ENCODE data around the gene PRKD2.

Gene PRKD2

DNA sequence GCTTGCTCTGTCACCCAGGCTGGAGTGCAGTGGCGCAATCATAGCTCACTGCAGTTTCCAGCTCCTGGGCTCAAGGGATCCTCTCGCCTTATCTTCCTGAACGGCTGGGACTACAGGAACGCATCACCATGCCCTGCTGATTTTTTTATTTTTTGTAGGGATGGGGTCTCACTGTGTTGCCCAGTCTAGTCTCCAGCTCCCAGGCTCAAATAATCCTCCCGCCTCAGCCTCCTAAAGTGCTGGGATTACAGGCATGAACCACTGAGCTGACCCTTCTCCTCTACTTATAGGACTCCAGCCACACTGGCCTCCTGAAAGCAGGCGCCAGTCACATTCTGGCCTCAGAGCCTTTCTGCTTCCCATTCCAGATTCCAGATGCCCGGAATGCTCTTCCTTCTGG, 66.5 kb downstream of the PRKD2 start:
- Histone ChIP-seq H3K9me3 (ENCODE audit: insufficient read depth, low read length, severe bottlenecking) (no peaks in the 10 kb centered on the region), H3K27me3 (ENCODE audit: insufficient read depth, low read length, poor library complexity) (no peaks in the 10 kb centered on the region), H3K4me1 (ENCODE audit: insufficient read depth, low read length) (no peaks in the 10 kb centered on the region)

DNA sequence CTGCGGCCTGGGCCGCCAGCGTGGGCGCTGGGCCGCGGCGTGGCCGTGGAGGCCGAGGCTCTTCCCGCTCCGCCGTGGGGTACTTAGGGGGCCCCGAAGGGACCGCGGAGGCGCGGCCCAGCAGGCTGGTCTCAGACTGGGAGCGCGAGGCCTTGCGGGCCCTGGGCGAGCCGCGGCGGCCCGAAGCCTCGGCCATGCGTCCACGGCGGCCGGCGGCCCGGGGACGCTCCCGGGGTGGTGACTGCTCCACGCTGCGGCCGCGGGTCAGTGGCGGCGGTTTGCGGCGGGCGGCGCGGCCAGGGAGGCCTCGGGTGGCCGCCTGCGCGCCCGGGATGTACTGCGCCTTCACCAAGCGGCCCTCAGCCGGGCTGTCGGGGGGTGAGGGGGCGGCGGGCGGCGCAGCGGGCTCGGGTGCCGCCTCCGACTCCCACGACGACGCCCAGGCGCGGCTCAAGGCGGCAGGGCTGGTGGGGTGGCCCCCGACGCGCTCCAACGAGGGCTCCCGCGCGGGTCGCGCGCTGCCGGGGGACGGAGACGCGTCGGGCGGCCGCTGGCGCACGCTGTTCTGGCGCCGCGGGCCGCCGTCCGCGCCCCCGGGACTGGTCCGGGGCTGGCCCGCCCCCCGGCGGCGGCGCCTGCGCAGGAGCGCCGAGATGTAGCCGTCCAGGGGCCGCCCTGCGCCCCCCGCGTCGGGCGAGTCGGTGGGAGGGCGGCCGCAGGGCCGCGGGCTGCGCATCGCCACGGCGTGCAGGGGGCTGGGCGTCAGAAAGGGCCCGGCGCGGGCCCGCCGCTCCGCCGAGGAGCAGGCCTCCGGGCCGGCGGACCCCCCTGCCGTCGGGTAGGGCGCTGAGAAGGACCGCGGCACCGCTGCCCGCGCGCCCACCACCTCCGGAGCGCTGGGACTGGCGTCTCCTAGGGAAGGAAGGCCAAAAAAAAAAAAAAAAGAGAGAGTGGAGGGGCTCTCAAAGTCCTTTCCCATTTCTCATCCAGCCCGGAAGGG, 67.7 kb downstream of the PRKD2 start:
- Histone ChIP-seq H2AFZ (ENCODE audit: low read depth, low read length) (no peak overlapping the region), H3K36me3 (ENCODE audit: insufficient read depth, low read length) (no peaks in the 10 kb centered on the region), H3K4me2 (ENCODE audit: insufficient read depth, low read length) (no peak overlapping the region), H3K4me1 (ENCODE audit: insufficient read depth, low read length) (no peaks in the 10 kb centered on the region), H3K27me3 (ENCODE audit: insufficient read depth, low read length, poor library complexity) (peaks cover 2% of the 10 kb centered on the region), H3K79me2 (ENCODE audit: insufficient read depth, low read length) (no peaks in the 10 kb centered on the region), H3K4me3 (ENCODE audit: low read depth in 1 of 2, low read length in 2 of 2) (no peak overlapping the region), H3K9me3 (ENCODE audit: insufficient read depth, low read length, severe bottlenecking) (no peaks in the 10 kb centered on the region), H3K9ac (ENCODE audit: low read depth, low read length) (no peak overlapping the region), H4K20me1 (ENCODE audit: insufficient read depth, low read length) (no peaks in the 10 kb centered on the region; the same call in 1 of the 2 replicates), H3K27ac (ENCODE audit: low read length) (no peak overlapping the region)
- ATAC-seq (ENCODE audit: insufficient read depth, low read depth): no peak
- no peak for DNase-seq
- no peak for TF ChIP-seq EZH2 (IDR thresholded peaks at IDR 0.05; ENCODE audit: borderline replicate concordance, low read depth, low read length, severe bottlenecking)
- TF ChIP-seq, protein P1, sequence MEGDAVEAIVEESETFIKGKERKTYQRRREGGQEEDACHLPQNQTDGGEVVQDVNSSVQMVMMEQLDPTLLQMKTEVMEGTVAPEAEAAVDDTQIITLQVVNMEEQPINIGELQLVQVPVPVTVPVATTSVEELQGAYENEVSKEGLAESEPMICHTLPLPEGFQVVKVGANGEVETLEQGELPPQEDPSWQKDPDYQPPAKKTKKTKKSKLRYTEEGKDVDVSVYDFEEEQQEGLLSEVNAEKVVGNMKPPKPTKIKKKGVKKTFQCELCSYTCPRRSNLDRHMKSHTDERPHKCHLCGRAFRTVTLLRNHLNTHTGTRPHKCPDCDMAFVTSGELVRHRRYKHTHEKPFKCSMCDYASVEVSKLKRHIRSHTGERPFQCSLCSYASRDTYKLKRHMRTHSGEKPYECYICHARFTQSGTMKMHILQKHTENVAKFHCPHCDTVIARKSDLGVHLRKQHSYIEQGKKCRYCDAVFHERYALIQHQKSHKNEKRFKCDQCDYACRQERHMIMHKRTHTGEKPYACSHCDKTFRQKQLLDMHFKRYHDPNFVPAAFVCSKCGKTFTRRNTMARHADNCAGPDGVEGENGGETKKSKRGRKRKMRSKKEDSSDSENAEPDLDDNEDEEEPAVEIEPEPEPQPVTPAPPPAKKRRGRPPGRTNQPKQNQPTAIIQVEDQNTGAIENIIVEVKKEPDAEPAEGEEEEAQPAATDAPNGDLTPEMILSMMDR (IDR thresholded peaks at IDR 0.05; ENCODE audit: borderline replicate concordance, extremely low read depth, low read length, poor library complexity, severe bottlenecking): no peak

More for the DNA sequence above, 66.5 kb downstream of the PRKD2 start:
- no peak for DNase-seq
- no peak overlapping the region for H2AFZ ChIP-seq (ENCODE audit: low read depth, low read length)
- H3K36me3 ChIP-seq (ENCODE audit: insufficient read depth, low read length): no peaks in the 10 kb centered on the region
- no peak overlapping the region for H3K27ac ChIP-seq (ENCODE audit: low read length)
- no peak for ATAC-seq (ENCODE audit: insufficient read depth, low read depth)
- H4K20me1 ChIP-seq (ENCODE audit: insufficient read depth, low read length): no peaks in the 10 kb centered on the region; the same call in 1 of the 2 replicates
- H3K4me2 ChIP-seq (ENCODE audit: insufficient read depth, low read length): no peak overlapping the region
- H3K4me3 ChIP-seq (ENCODE audit: low read depth in 1 of 2, low read length in 2 of 2): no peak overlapping the region
- no peak for TF ChIP-seq EZH2 (IDR thresholded peaks at IDR 0.05; ENCODE audit: borderline replicate concordance, low read depth, low read length, severe bottlenecking)
- TF ChIP-seq, protein P1 (IDR thresholded peaks at IDR 0.05; ENCODE audit: borderline replicate concordance, extremely low read depth, low read length, poor library complexity, severe bottlenecking): no peak
- no peak overlapping the region for H3K9ac ChIP-seq (ENCODE audit: low read depth, low read length)
- no peaks in the 10 kb centered on the region for H3K79me2 ChIP-seq (ENCODE audit: insufficient read depth, low read length)

DNA sequence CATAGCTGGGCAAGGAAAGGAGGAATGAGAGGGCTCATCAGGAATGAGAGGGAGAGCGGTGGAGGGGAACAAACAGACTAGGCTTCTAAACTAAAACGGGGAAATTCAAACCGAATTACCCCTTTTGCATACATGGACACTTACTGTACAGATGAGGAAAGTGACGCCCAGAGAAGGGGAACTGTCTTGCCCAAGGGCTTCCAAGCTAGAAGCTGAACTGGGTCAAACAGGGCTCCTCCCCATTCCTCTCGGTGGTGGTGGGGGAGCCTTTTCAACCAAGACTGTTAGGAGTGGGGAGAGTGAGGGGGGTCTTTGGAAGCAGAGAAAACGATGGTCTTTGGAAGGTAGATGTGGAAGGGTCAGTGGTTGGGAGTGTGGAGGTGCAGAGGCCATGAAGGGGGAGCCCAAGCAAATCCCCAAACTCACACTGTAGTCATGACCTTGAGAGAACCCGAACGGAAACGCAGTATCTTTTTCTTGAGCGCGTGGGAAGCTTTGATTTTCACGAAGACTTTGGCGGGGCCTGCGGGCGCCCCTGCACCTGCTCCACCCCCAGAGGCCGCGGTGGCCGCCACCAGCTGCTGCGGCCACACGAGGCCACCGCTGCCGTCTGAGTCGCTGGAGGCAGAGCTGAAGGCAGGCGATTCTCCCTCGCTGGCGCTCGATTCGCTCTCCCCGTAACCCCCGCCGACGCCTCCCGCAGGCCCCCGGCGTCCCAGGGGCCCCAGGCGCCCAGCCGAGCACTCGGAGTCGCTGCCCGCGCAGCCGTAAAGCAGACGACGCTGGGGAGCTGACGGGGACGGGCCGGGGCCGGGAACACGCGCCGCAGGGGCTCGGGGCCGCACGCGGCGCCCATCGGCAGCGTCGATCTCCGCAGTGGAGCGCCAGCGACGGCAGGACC, 68.6 kb downstream of the PRKD2 start:
- no peak overlapping the region for H3K27ac ChIP-seq (ENCODE audit: low read length)
- TF ChIP-seq EZH2 (IDR thresholded peaks at IDR 0.05; ENCODE audit: borderline replicate concordance, low read depth, low read length, severe bottlenecking): no peak
- TF ChIP-seq, protein P1 (IDR thresholded peaks at IDR 0.05; ENCODE audit: borderline replicate concordance, extremely low read depth, low read length, poor library complexity, severe bottlenecking): no peak

More for the DNA sequence above, 68.6 kb downstream of the PRKD2 start:
- Histone ChIP-seq H3K4me1 (ENCODE audit: insufficient read depth, low read length) (no peaks in the 10 kb centered on the region), H3K36me3 (ENCODE audit: insufficient read depth, low read length) (no peaks in the 10 kb centered on the region), H3K27me3 (ENCODE audit: insufficient read depth, low read length, poor library complexity) (peaks cover 2% of the 10 kb centered on the region), H4K20me1 (ENCODE audit: insufficient read depth, low read length) (no peaks in the 10 kb centered on the region), H3K4me2 (ENCODE audit: insufficient read depth, low read length) (no peak overlapping the region), H3K9me3 (ENCODE audit: insufficient read depth, low read length, severe bottlenecking) (no peaks in the 10 kb centered on the region), H3K9ac (ENCODE audit: low read depth, low read length) (no peak overlapping the region), H3K79me2 (ENCODE audit: insufficient read depth, low read length) (no peaks in the 10 kb centered on the region), H2AFZ (ENCODE audit: low read depth, low read length) (no peak overlapping the region), H3K4me3 (ENCODE audit: low read depth in 1 of 2, low read length in 2 of 2) (no peak overlapping the region)
- DNase-seq (no peak), ATAC-seq (ENCODE audit: insufficient read depth, low read depth) (no peak)

Data from DND-41 (cell line).